HT-29 (cell line): ENCODE data around the gene DTD2. TPM values are rescaled to one million over a fixed set of nuclear protein-coding genes. Genes with fewer than 3 reads are reported as not detected.
"Not testable (repeated sequence)": the region's sequence is repeated elsewhere in the genome, so short reads cannot be mapped to it uniquely, and the experiment has no call there.

ENCODE experiments used
- DNase-seq: peaks from one replicate; pipeline ENCODE4 v3.0.0-alpha.2; 2015; ENCODE audit warnings: low spot score
- total RNA-seq: library from RNA; depleted of rRNA; stranded (reverse); fragments of >200 nt; shearing (Covaris generic); gene quantifications from 2 replicates; pipeline ENCODE4 v1.2.3, GENCODE V29; 2014

DTD2 gene
- total RNA-seq, 1 experiment from 2014 or later: 7.2 TPM

DNA sequence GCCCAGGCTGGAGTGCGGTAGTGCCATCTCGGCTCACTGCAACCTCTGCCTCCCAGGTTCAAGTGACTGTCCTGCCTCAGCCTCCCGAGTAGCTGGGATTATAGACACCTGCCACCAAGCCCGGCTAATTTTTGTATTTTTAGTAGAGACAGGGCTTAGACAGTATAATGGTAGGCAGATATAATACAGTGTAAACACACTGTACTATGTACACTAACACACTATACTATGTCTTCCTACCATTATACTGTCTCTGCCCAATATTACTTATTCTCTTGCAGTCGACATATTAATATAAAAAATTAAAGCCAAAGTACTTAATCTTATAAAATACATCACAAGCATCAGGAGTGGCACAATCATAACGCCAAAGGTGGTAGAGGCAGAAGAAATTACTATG is 15.0 kb downstream of the DTD2 start:
- DNase-seq: no peak

DNA sequence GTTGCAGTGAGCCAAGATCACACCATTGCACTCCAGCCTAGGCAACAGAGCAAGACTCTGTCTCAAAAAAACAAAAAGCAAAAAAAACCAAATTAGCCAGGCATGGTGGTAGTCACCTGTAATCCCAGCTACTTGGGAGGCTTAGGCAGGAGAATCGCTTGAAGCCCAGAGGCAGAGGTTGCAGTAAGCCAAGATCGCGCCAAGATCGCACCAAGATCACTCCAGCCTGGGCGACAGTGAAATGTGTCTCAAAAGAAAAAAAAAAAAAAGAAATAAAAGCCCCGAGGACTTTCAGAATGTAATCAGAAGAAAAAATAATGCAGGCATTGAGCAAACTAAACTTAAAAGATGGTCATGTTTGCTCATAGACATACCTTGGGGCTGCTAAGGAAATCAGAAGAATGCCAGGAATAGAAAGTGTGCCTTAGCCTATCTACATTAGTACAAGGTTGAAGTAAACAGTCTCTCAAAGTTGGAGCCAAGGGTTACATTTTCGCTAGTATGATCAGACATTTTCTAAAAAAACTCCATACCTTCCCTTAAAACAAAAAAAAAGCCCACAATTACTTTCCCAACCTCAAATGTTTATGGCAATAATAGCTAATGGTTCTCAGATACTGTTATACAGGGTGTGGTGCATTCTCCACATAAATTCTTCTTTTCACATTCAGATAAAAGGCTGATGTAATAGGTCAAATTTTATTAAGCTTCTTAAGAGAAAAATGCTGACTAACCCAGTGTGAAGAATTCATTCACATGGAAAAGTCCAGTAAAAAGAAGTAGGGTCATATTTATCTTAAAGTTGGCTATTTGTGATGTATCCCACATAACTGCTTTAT is 15.8 kb downstream of the DTD2 start:
- DNase-seq: no peak

- no peak for DNase-seq
These were observed 17.0 kb downstream of the DTD2 start for GRCh38 chr14:31440280-31440679.

- DNase-seq: no peak
These were observed 17.7 kb downstream of the DTD2 start for GRCh38 chr14:31439561-31439960.

DNA sequence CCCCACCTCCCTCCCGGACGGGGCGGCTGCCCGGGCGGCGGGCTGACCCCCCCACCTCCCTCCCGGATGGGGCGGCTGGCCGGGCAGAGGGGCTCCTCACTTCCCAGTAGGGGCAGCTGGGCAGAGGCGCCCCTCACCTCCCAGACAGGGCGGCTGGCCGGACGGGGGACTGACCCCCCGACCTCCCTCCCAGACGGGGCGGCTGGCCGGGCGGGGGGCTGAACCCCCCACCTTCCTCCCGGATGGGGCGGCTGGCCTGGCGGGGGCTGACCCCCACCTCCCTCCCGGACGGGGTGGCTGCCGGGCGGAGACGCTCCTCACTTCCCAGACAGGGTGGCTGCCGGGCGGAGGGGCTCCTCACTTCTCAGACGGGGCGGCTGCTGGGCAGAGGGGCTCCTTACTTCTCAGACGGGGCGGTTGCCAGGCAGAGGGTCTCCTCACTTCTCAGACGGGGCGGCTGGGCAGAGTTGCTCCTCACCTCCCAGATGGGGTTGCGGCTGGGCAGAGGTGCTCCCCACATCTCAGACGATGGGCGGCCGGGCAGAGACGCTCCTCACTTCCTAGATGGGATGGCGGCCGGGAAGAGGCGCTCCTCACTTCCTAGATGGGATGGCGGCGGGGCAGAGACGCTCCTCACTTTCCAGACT is 20.1 kb downstream of the DTD2 start:
- DNase-seq: not testable (repeated sequence)

- DNase-seq: no peak
These were observed 22.0 kb downstream of the DTD2 start for GRCh38 chr14:31435276-31435675.

DNA sequence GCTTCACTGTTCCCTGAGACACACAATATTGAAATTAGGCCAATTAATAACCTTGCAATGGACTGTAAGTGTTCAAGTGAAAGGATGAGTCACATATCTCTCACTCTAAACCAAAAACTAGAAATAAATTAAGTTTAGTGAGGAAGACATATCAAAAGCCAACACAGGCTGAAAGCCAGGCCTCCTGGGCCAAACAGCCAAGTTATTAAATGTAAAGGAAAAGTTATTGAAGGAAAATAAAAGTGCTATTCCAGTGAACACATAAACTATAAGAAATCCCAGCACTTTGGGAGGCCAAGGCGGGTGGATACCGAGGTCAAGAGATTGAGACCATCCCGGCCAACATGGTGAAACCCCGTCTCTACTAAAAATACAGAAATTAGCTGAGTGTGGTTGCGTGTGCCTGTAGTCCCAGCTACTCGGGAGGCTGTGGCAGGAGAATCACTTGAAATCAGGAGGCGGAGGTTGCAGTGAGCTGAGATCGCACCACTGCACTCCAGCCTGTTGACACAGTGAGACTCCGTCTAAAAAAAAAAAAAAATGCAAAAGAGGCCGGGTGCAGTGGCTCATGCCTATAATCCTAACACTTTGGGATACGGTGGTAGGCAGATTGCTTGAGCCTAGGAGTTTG is 26.6 kb downstream of the DTD2 start:
- no peak for DNase-seq

- no peak for DNase-seq
These were observed 27.5 kb downstream of the DTD2 start for GRCh38 chr14:31429791-31430190.

GRCh38 chr14:31428011-31428410 is 29.3 kb downstream of the DTD2 start:
- DNase-seq: no peak

DNA sequence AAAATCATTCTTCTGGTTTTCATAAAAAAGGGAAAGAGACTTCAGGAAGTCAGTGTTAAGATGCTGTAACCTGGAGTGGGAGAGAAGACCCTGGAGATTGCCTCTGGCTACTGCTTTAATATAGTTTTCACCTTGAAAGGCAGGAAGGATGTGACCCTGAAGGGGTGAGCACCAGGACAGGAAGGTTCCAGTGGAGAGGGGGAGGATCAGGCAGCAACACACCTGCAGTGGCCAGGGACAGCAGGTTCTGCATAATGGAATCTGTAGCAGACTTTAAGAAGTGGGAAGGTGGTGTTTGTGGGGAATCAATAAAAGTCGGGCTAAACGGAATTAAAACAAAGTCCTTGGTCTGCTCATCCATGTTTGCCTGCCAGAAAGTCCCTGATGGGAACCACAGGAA is 30.6 kb downstream of the DTD2 start:
- DNase-seq: no peak

DNA sequence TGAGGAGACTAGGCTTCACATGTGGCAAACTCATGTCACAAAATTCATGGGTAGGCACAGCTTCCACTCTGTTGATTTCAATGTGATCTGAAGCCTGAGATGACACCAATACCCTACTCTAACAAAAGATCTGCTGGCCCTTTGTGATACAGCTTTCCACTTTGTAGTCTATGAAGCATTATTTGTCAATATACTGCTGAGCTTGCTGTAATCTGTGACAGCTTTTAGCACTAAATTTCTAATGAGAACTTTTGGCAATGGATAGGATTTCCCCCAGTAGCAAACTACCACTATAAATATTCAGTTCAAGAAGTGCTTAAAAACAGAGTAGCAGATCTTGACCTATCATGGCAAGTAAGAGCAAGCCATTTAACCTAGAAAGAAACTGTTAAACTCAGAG is 31.4 kb downstream of the DTD2 start:
- no peak for DNase-seq

- no peak for DNase-seq
These were observed 36.1 kb downstream of the DTD2 start for GRCh38 chr14:31421200-31421599.

- DNase-seq: peak; percentile 90
These were observed 36.8 kb downstream of the DTD2 start, which contains the start of gene HEATR5A for GRCh38 chr14:31420319-31421111. Gene HEATR5A (minus strand): TSS chr14:31420550. CDS start chr14:31402975, 17,575 bp downstream.

DNA sequence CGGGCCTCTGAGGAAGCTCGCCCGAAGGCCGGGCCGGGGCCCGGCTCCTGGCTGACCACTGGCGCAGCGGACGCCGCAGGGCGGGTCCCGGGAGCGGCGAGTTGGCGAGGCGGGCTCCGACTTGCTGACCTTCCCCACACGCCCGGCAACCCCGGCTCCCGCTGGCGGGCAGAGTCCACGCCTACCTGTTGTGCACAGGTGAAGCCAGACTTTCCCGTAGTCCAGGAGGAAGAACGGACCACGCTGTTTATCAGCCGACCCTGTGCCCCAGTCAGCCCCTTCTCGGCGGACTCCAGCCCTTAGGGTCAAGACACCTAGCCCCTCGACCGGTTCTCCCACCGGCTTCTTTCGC is 37.4 kb downstream of the DTD2 start:
- peak; percentile 65 for DNase-seq

DNA sequence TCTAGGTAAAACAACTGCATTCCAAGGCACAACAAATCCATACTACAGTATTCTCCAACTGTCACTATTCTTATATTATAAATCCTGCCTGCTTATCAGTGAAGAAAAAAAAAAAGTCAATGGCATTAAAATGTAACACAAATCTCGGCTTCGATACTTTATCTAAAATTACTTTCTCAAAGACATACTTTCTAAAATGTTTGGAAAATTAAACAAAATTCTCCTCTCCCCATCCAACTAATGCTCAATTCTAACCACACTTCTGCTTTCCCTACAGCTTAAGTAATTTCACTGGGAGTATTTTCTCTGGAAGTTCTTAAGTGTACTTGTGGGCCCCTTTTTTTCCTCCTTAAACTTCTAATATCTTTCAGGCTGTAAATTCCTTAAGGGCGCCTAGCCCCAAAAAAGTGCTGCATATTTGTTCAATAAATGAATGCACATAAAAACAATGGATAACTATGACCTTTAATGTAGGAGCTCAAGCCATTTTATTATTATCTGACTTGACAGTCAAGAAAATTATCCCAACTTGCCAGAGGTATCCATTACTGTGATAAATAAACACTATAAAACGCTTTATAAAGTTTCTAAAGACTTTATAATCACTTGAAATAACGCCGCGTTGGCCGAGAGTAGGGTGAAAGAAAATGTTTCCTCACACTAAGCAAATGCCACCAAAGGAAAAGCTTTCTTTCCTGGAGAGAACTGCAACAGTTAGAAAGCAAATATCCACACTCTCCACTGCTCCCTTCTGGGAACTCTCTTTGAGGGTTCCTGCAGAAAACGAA is 37.9 kb downstream of the DTD2 start:
- peak; percentile 3 for DNase-seq

GRCh38 chr14:31418440-31418839 is 38.9 kb downstream of the DTD2 start:
- no peak for DNase-seq

- DNase-seq: peak; percentile 3
These were observed 43.0 kb downstream of the DTD2 start for GRCh38 chr14:31414190-31414833.

DNA sequence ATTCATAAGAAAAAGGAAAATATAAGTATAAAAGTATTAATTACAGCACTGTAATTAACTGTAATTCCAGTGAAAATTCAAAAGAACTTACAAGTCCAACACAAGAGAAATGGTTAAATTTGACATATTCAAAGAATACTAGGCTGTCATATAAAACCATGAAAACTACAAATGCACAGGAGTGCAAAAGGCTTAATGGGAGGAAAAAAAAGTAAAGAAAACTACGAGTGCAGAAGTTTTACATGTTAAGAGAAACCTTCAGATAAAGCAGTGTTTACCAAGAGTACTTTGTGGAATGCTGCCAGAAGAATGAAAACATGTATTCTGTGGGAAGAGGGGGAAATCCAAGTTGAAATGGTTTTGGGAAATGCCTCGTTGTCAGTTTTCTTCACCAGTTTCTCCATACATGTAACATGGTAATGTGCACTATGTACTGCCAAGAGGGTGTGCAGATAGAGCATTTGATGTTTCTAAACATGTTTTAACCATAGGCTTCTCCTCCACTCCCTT is 46.0 kb downstream of the DTD2 start:
- no peak for DNase-seq

- no peak for DNase-seq
These were observed 47.2 kb downstream of the DTD2 start for GRCh38 chr14:31410048-31410650.

- DNase-seq: no peak
These were observed 48.9 kb downstream of the DTD2 start for GRCh38 chr14:31408421-31408820.
